ENCODE measurements around the gene TSPAN9.

The TSPAN9 gene, protein sequence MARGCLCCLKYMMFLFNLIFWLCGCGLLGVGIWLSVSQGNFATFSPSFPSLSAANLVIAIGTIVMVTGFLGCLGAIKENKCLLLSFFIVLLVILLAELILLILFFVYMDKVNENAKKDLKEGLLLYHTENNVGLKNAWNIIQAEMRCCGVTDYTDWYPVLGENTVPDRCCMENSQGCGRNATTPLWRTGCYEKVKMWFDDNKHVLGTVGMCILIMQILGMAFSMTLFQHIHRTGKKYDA

DNA sequence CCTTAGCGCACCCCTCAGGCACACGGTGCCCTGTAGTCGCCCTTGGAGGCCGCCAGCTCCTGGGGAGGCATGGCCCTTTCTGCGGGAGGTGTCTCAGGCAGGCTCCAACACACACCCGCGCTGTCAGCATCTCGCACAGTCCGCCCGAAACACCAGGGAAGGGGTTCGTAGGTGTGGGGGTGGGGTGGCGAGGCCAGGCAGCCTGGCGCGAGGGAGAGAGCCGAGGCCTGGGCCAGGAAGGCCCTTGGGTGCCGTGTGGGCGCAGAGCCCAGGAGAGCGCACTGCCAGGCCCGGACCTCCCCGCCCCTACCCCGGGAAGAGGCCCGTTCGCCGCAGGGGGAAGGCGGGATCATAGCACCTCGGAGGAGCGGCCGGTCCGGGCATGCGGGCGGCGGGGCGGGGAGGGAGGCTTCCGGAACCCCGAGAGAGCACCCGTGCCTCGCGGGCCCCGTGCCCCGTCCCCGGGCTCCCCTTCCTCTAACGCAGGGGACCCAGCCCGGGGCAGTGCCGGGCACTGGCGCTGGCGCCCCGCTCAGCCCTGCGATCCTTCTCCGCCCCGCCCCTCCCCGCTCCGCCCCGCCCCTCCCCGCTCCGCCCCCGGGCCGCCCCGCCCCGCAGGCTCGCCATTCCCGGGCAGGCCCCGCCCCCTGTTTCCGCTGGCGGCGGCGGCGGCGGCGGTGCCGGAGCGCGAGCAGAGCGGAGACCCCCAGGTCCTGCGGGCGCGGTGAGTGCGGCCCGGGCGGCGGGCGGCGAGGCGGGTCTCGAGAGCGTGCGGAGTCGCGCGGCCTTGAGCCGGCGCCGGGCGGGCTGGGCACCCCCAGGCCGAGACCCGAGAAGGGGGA, at the start of gene TSPAN9:
TSS of gene TSPAN9 (plus strand) at position 650 of the 842 bp plus-strand sequence. CDS start 123,815 bp downstream, outside the sequence.
- DNase-seq: peak; percentile 89

DNA sequence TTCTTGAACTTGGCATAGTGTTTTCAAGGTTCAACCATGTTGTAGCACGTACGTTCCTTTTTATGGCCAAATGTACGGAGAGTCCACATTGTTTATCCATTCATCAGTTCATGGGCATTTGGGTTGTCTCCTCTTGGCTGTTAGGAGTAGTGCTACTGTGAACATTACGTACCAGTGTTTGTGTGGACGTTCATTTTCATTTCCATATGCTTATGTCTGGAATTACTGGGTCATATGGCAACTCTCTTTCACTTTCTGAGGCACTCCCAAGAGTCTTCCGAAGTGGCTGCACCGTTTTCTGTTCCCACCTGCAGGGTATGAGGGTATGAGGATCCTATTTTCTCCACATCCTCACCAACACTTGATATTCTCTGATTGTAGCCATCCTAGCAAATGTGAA, 49.1 kb upstream of the TSPAN9 start:
- no peak for DNase-seq

DNA sequence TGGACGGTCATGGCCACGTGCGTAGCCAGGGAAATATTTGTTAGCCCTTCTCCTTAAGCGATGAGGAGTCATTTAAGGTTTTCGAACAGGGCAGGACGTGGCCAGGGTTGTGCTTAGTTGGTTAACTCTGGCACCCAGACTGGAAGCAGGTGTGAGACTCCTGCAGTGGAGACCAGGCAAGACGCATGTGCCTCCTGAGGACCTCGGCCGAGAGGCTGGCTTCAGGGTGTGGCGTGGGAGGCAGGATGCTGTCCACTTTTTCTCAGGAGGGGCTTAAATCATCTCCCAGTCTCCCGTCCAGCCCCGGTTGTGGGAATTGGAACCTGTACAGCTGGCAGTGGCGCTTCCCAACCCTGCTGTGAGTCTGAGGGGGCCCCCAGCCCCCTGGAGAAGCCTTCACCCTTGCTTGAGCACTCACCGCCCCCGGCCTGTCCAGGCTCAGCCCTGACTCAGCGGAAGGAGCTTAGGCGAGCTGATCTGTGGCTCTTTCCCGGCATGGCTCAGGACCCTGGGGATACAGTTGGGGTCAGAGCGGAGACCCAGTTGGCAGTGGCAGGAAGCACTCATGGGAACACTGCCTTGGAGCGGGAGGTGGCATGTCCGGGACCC, 46.3 kb upstream of the TSPAN9 start:
- DNase-seq: no peak

DNA sequence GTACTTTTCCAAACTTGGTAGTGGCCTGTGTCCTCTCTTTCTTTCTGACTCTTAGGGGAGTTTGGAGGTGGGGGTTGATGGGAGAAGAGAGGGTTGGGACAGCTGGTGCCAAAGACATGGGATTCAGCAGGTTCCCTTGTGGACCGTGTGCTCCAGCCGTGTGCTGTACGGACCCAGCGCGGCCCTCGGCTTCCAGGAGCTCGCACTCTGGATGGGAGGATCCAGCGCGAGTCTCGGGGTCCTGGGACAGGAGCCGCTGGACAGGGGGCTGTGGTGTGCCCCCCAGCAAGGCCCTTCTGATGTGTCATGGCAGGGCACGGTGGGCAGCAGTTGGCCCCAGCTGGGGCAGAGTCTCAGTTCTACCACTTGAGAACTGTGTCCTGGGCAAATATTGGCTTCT, 45.0 kb upstream of the TSPAN9 start:
- no peak for DNase-seq

DNA sequence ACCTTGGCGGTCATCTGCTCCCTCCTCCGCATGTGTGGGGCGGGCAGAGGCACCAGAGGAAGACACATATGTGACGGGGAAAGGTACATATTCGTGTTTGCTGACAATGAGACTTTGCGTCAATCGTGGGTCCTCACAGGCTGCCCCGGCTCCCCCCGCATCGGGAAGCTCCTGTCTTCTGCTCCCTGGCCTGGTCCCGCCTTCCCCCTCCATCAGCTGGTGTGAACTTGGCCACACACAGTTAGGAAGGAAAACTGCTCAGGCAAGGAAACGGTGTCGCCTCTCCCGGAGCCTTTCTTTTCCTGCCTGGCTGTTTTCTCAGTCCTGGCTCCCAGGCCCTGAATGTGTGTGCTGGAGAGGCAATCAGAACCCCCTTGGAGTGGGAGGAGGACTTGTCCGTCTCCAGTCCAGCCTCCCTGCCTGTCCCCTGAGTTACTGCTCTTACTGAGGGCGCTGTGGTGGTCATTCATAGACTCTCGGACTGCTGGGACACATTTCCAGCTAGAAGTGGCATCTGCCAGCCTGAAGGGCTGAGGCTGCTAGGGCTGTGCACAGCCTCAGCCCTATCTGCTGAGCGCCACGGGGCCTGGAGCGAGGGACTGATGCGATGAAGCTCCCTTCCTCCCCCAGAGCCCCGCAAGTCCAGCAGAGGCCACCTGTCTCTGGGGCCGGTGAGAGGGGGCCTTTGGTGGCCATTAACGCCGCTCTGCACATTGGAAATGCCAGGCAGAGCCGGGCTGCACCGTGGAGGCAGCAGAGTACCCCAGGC, 44.2 kb upstream of the TSPAN9 start:
- no peak for DNase-seq

DNA sequence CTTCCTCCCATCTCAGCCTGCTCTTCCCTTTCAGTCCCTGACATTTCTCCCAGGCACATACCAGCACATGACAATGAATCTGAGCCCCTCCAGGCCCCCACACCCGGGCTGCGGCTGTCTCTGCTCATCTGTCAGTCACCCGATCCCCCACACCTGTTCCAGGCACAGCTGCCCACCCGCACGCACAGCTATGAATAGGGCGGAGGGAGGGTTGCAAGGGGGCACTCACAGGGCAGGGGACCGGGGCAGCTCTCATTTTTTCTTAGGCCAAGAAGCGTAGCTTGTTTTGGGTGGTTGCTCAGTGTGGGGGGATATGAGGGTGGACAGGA, 43.7 kb upstream of the TSPAN9 start:
- DNase-seq: no peak

DNA sequence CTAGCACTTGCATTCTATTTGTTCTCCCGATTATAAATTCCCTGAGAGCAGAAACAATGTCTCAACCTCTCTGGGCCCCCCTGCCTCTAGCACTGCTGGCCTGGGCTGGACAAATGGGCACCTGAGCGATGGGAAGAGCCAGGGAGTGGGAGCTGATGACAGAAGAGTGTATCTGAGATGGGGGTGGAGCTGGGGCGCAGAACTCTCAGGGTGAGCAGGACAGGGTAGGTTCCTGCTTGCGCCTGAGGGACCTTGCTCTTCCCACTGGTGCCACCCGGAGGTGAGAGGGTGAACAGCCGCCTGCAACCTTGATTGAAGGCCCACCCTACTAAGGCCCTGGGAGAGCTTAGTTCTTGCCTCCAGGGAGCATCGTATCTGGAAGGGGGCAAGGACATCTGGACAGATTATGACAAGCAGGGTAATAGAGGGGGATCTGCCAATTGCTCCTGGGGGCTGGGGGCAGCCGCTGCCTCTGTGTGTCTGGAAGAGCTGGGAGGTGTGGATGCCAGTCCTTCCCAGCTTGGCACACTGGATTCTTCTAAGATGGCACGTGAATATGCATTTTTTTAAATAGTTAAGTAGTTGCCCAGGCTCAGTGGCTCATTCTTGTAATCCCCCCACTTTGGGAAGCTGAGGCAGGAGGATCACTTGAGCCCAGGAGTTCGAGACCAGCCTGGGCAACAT, 43.0 kb upstream of the TSPAN9 start:
- peak; percentile 93 for DNase-seq

DNA sequence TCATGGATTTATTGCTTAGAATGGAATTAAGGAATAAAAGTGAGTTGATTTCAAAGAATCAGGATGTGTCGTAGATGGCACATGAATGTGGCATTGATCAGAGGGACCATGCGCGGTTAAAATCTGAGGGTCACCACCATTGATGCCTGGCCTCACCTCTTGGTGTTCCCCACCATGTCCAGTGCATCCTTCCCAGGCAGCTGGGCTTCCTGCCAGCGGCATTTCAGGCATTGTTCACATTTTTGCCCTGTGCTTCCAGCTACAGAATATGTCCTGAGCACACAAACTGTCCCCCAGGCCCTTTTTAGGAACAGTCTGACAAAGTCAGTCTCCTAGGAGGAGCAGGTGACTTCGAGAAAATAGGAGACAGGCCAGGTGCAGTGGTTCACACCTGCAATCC, 42.0 kb upstream of the TSPAN9 start:
- DNase-seq: peak; percentile 60

DNA sequence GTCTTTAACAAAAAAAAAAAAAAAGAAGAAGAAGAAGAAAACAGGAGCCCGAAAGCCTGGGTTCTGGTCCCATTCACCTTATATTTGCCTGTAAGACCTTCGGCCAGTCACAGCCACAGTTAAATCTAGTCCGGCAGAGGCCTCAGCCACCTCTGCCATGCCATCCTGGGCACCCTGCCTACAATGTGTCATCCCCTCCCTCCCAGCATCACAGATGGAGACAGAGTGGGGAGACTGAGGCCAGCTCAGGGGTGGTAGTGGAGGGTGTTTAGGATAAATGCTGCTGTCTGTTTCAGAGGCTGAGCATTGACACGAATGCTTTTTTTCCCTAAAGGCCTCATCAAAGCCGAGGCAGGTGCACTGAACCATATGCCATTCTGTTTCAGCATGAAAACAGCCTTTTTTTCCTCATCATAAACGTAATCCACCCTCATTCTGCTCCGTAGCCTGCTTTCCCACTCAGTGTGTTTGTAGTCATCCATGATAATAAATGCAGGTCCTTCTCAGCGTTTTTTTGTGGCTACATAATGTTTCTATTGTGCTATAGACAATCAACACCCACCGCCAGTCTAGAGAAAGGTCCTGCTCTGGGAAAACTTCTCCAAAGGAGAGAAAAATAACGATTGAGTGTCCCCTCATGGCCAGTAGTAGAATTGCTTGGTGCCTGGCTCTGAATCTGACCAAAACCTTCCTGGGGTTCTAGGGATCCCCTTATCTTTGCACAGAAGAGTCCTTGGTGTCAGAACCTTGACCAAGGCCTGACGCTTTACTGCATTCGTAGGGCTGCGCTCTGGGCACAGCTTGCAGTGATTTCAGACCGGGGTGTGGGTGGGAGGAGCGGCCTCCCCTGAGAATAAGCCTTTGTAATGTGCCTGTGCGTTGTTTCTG, 41.1 kb upstream of the TSPAN9 start:
- DNase-seq: peak; percentile 50

DNA sequence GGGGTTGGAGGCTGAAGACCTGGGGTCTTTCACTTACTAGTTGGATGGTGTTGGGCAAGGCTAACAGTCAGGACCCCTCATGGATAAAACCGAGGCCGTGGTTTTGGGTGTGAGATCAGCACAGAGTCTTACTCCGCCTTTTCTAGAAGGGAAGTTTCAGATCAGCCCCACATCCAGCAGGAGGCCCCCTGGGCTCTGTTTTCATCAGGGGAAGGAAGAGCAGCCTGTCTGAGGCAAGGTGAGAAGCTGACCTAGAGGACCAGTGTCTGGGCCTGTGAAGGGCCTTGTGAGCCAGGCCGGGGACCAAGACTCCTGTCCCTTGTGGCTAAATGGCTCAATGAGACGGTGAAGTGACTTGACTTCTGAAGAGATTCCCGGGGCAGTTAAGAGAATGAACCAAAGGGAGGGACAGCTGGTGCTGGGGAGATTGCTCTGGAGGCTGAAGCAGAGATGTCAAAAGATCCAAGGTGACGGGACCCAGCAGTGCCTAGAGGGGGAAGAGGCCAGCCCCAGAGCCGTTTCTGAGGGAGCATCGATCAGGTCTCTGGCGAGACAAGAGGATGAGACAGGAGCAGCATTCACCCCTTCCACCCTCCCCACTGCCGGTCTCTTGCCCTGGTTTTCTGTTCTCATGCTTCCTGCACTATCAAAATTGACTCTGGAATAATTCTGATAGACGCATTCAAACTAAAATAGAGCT, 40.1 kb upstream of the TSPAN9 start:
- peak; percentile 57 for DNase-seq

DNA sequence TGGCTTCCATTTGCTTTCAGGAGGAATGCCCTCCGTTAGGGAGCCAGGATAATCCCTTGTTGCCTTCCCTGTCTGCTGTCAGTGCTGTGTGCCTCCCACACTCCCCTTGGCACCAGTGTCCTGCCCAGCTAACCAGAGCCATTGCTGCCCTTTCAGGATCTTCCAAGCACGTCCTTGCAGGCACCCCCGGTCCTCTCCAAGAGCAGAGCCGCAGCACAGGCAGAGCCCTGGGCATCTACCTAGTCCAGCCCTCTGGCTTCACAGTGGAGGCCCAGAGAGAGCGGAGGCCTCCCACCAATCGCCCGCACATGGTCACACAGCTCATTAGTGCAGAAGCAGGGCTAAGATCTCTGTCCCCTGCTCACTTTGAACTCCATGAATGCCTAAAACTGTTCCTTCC, 39.0 kb upstream of the TSPAN9 start:
- peak; percentile 50 for DNase-seq

DNA sequence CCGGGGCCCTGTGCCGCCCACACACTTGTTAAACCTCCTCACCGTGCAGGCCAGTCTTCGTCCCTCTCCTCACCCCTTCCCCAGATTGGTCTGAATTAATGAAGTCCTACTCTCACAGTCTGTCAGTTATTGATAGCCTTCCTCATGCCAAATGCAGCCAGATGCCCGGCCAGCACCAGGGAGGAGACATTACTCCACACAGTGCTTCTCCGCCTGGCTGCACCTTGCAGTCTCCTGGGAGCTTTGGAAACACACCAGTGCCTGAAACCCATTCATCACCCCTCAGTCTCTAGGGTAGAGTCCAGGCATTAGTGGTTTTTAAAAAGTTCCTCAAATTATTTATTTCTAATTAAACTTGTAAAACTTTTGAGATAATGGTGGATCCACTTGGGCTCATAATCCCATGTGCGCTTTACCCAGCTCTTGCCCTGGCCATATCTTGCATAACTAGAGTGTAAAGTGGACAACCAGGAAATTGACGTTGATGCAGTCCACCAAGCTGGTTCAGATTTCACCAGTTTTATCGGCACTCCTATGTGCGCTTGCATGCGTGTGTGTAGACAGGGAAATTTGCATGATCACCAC, 38.2 kb upstream of the TSPAN9 start:
- DNase-seq: peak; percentile 48

DNA sequence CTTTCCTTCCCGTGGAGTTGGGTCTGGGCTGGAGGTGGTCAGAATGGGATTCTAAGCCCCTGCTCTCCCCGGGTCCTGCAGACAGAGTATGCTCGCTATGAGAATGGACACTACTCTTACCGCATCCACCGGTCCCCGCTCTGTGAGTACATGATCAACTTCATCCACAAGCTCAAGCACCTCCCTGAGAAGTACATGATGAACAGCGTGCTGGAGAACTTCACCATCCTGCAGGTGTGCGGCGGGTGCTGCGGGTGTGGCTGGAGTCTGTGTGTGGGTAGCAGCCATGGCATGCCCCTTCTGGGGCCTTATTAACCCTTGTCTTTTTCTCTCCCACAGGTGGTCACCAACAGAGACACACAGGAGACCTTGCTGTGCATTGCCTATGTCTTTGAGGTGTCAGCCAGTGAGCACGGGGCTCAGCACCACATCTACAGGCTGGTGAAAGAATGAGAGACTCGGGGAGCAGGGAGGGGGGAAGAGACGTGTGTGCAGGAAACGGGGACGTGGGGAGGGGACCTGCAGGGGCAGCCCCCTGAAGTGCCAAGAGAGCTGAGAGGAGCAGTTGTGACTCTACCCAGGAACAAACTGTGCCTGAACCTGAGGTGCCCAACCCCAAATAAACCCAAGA, 37.0 kb upstream of the TSPAN9 start:
- peak; percentile 54 for DNase-seq

DNA sequence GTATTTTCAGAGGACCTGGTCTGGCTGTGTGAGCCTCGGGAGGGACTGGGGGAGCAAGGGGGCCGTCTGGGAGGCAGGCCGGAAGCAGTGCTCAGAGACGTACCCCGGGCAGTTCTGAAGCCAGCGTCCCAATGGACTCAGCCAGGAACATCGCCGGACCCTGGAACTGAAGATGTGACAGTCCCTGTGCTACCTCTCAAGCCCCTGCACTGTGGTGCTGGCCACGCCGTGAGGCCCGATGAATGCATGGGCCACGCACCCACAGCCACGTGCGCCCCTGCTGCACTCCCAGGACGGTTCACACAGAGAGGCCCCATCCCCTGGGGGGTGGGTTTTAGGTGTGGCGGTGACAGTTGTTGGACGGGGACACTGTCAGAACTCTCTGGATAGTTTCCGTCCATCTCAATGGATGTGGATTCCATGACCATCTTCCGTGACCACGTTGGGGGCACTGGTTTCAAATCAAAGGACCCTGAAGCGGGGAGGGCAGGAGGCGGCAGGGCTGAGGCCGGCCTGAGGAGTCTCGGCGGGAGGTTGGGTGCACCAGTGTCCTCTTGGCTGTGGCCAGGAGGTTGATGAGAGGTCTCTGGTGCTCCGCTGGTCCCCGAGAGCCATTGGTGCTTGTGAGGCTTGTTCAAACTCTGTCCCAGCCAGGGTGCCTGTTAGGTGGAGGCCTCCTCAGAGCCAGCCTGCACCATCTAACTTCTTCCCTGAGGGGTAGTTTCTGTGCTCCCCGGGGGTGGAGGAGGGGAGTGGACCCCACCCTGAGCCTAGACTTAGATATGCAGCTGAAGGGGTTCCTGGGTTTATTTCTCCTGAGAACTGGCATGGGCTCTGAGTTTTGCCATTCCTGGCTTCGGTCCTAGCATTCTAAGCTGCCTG, 36.3 kb upstream of the TSPAN9 start:
- DNase-seq: peak; percentile 48

DNA sequence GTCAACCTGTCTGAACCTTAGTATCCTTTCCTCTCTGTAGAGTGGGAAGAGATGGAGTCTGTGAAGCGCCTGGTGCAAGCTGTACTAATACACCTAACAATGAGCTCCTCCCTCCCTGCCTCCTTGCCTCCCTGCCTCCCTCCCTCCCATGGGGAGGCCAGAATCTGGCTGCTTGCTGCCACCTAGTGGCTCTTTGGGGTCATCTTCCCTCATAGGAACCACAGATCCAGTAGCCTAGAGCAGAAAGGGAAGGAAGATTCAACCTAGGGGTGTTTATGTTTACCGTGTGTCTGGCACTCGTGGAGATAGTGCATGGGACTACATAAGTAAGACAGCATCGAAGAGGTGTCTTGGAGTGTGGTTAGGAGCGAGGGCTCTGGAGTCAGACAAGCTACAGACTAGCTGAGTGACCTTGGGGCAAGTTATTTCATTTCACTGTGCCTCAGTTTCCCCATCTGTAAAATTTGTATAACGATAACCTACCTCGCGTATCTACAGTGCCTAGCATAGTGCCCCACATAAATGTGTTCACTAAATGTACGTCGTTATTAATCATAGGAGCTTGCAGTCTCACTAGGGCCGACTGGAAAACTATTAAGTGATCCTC, 35.5 kb upstream of the TSPAN9 start:
- DNase-seq: peak; percentile 95

DNA sequence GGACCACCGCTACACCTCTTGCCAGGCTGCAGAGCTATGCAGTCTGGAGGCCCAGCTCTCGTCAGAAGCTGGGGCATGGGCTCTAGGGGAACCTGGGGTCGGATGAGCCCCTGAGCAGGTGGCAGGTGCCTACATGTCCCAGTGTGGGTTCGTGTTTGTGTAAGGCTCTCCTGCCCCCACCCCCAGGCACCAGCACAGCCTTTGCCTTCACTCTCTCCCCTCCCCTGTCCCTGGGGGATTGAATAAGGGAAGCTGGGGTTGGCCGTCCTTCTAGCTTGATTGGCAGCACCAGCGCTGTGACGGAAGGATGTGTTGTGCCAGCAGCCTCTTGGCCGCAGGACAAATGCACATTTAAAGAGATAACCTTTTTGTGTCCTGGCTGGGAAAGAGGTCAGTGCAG, 34.8 kb upstream of the TSPAN9 start:
- peak; percentile 52 for DNase-seq

DNA sequence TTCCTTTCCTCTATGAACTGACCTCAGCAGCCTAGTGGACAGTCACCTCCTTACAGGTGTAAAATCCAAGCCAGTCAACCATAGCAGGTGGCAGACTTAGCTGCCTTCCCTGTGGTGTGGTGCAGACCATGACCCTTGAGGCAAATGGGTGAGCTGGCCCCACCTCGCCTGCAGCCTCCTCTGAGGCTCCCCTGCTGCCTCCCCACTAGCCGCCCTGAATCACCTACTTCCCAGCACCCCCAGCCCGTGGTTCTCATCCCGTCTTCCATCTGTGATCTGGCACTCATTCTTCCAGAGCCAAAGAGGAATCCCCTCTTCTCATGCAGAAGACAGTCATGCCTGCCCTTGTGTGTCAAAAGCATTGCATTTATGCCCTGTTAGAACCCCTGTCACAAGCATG, 34.4 kb upstream of the TSPAN9 start:
- no peak for DNase-seq

DNA sequence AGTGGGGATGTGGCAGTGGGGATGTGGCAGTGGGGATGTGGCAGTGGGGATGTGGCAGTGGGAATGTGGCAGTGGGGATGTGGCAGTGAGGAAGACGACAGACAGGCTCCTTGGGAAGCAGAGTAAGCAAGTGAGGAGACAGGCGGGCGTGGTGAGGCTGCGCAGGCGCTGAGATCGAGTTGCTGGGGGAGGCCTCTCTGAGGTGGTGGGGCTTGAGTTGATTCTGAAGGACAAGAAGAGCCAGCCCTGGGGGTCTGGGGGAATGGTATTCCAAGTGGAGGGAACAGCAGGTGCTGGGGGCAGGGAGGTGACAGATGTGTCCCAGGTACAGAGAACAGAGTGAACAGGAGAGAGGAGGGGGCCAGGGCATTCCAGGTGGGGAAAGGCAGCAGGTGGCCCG, 33.8 kb upstream of the TSPAN9 start:
- peak; percentile 55 for DNase-seq

Data from islet precursor cell (in vitro differentiated cells).